GM12874 (cell line): ENCODE results near the gene PAK5.

Experiments
- TF ChIP-seq, protein P1 (sequence below): IDR thresholded peaks from 2 replicates; pipeline ENCODE4 v1.5.1; 2011; ENCODE audit warnings: low read depth, mild to moderate bottlenecking, control low read depth, low read length, moderate library complexity; ENCODE audit not compliant: insufficient read depth

Gene PAK5

DNA sequence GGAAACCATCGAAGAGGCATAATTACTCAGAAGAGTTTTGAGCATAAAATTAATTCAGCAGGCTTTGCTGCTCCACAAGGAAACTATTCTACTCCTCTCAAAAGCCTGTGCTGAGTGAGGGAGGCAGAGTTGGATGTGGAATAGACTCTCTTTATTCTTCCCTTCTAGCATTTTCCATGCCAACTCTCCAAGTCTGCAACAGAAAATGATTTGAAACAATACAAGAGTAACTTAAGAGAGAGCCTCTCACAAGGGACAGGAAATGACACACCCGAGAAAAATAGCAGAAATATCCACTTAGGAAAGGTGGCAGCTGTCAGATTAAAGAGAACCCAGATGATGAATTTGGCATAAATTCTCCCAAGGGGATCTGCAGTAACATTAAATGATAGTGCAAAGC, 350.8 kb downstream of the PAK5 start:
- TF ChIP-seq, protein P1, sequence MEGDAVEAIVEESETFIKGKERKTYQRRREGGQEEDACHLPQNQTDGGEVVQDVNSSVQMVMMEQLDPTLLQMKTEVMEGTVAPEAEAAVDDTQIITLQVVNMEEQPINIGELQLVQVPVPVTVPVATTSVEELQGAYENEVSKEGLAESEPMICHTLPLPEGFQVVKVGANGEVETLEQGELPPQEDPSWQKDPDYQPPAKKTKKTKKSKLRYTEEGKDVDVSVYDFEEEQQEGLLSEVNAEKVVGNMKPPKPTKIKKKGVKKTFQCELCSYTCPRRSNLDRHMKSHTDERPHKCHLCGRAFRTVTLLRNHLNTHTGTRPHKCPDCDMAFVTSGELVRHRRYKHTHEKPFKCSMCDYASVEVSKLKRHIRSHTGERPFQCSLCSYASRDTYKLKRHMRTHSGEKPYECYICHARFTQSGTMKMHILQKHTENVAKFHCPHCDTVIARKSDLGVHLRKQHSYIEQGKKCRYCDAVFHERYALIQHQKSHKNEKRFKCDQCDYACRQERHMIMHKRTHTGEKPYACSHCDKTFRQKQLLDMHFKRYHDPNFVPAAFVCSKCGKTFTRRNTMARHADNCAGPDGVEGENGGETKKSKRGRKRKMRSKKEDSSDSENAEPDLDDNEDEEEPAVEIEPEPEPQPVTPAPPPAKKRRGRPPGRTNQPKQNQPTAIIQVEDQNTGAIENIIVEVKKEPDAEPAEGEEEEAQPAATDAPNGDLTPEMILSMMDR, result no peak
